ENCODE results near the gene STIL. TPM values are rescaled to one million over a fixed set of nuclear protein-coding genes. Genes with fewer than 3 reads are reported as not detected.
A peak's percentile ranks its signal among the peaks of the same experiment; 100 is the strongest.

STIL gene
- total and polyA plus RNA-seq, 2 of the 13 experiments (the other 11 are each of a cell fraction or from before 2014, with no cell fraction given), result 13.7 to 18.6 TPM

GRCh38 chr1:47333922-47334764 is 20.2 kb upstream of the STIL start (continued):
- TF ChIP-seq ZNF138 (CRISPR knock-in tag; IDR thresholded peaks at IDR 0.05; ENCODE audit: low read depth) (no peak), HNF1A (IDR thresholded peaks at IDR 0.05; ENCODE audit: low read depth) (no peak), HNF1A (CRISPR knock-in tag; IDR thresholded peaks at IDR 0.05; ENCODE audit: borderline replicate concordance) (no peak), AGO1 (IDR thresholded peaks at IDR 0.05; ENCODE audit: low read depth, low read length, poor library complexity, severe bottlenecking) (no peak), MYPOP (CRISPR knock-in tag; IDR thresholded peaks at IDR 0.05) (peak; percentile 73), TEF (CRISPR knock-in tag; IDR thresholded peaks at IDR 0.05) (0 out of 2 replicates have a peak, but pooled peaks have one; percentile 67), SIX4 (CRISPR knock-in tag; IDR thresholded peaks at IDR 0.05) (no peak), ZBTB7B (CRISPR knock-in tag; IDR thresholded peaks at IDR 0.05) (no peak; the same call in 1 of the 2 replicates), MTF2 (CRISPR knock-in tag; IDR thresholded peaks at IDR 0.05; ENCODE audit: borderline replicate concordance) (no peak), CREBL2 (CRISPR knock-in tag; IDR thresholded peaks at IDR 0.05; ENCODE audit: borderline replicate concordance) (no peak), ZNF709 (CRISPR knock-in tag; IDR thresholded peaks at IDR 0.05) (no peak), PATZ1 (CRISPR knock-in tag; IDR thresholded peaks at IDR 0.05) (peak; percentile 59), ZNF776 (CRISPR knock-in tag; IDR thresholded peaks at IDR 0.05) (no peak; the same call in 1 of the 2 replicates), DDIT3 (CRISPR knock-in tag; IDR thresholded peaks at IDR 0.05) (no peak), IRX3 (CRISPR knock-in tag; IDR thresholded peaks at IDR 0.05; ENCODE audit: borderline replicate concordance, low read depth) (peak; percentile 51; the same call in 1 of the 2 replicates), ZNF782 (CRISPR knock-in tag; IDR thresholded peaks at IDR 0.05; ENCODE audit: borderline replicate concordance) (no peak; the same call in none of the 2 replicates)
- TF ChIP-seq, protein P1, sequence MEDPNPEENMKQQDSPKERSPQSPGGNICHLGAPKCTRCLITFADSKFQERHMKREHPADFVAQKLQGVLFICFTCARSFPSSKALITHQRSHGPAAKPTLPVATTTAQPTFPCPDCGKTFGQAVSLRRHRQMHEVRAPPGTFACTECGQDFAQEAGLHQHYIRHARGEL (CRISPR knock-in tag; IDR thresholded peaks at IDR 0.05), result no peak
- TF ChIP-seq, protein P2, sequence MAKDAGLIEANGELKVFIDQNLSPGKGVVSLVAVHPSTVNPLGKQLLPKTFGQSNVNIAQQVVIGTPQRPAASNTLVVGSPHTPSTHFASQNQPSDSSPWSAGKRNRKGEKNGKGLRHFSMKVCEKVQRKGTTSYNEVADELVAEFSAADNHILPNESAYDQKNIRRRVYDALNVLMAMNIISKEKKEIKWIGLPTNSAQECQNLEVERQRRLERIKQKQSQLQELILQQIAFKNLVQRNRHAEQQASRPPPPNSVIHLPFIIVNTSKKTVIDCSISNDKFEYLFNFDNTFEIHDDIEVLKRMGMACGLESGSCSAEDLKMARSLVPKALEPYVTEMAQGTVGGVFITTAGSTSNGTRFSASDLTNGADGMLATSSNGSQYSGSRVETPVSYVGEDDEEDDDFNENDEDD (CRISPR knock-in tag; IDR thresholded peaks at IDR 0.05; ENCODE audit: borderline replicate concordance), result no peak

Measured in HepG2 (cell line).